OCI-LY1 (cell line): ENCODE results near the gene SYMPK.

Experiments
- H2AFZ ChIP-seq: fragments of 200-600 bp; sonication (generic), shearing (Covaris generic); 2 replicates; pipeline ENCODE4 v1.6.0; 2014; ENCODE audit warnings: antibody characterized with exemption, mild to moderate bottlenecking, low read length
- H3F3A ChIP-seq: fragments of 200-600 bp; sonication (generic), shearing (Covaris generic); 2 replicates; pipeline ENCODE4 v1.6.0; 2014; ENCODE audit warnings: mild to moderate bottlenecking, antibody characterized with exemption, low read length, moderate library complexity; ENCODE audit not compliant: insufficient read depth
- H3K27ac ChIP-seq: fragments of 200-600 bp; sonication (generic); 2 replicates; pipeline ENCODE4 v1.5.1; 2014; ENCODE audit warnings: low read length, mixed run types, mild to moderate bottlenecking, low read depth; ENCODE audit not compliant: poor library complexity, severe bottlenecking
- H3K27me3 ChIP-seq: fragments of 200-600 bp; sonication (generic); 2 replicates; pipeline ENCODE4 v1.6.0; 2014; ENCODE audit warnings: antibody characterized with exemption, mild to moderate bottlenecking, low read length, moderate library complexity; ENCODE audit not compliant: insufficient read depth
- H3K36me3 ChIP-seq: fragments of 200-600 bp; sonication (generic); 2 replicates; pipeline ENCODE4 v1.6.1; 2014; ENCODE audit warnings: mild to moderate bottlenecking, antibody characterized with exemption, low read length, moderate library complexity, mixed read lengths; ENCODE audit not compliant: insufficient read depth
- H3K4me1 ChIP-seq: fragments of 200-600 bp; sonication (generic); 2 replicates; pipeline ENCODE4 v1.5.1; 2014; ENCODE audit warnings: mild to moderate bottlenecking, low read length, moderate library complexity; ENCODE audit not compliant: insufficient read depth, severe bottlenecking
- H3K4me2 ChIP-seq: fragments of 200-600 bp; sonication (generic), shearing (Covaris generic); 2 replicates; pipeline ENCODE4 v1.6.1; 2014; ENCODE audit warnings: low read length
- H3K4me3 ChIP-seq: fragments of 200-600 bp; sonication (generic); 2 replicates; pipeline ENCODE4 v1.5.1; 2014; ENCODE audit warnings: low read length, low read depth, mild to moderate bottlenecking, mixed read lengths; ENCODE audit not compliant: poor library complexity, severe bottlenecking
- H3K79me2 ChIP-seq: fragments of 200-600 bp; shearing (Covaris generic); 2 replicates; pipeline ENCODE4 v1.6.1; 2016; ENCODE audit warnings: mixed run types, low read length, mixed read lengths; ENCODE audit not compliant: insufficient read depth
- H3K9ac ChIP-seq: fragments of 200-600 bp; sonication (generic), shearing (Covaris generic); 2 replicates; pipeline ENCODE4 v1.6.1; 2014; ENCODE audit warnings: mild to moderate bottlenecking, low read length, mixed read lengths
- H3K9me2 ChIP-seq: fragments of 200-600 bp; sonication (generic), shearing (Covaris generic); 2 replicates; pipeline ENCODE4 v1.6.1; 2014; ENCODE audit warnings: low read depth, mild to moderate bottlenecking, low read length, mixed read lengths
- H3K9me3 ChIP-seq: fragments of 200-600 bp; shearing (Covaris generic); 2 replicates; pipeline ENCODE4 v1.6.1; 2014; ENCODE audit warnings: low read length, mixed read lengths
- H4K20me1 ChIP-seq: fragments of 200-600 bp; sonication (generic), shearing (Covaris generic); 2 replicates; pipeline ENCODE4 v1.6.0; 2016; ENCODE audit warnings: mild to moderate bottlenecking, low read length; ENCODE audit not compliant: insufficient read depth
- CTCF ChIP-seq: fragments of 200-600 bp; sonication (generic), shearing (Covaris generic); IDR thresholded peaks from 2 replicates; pipeline ENCODE4 v1.5.1; 2017; ENCODE audit warnings: mild to moderate bottlenecking, antibody characterized with exemption, low read length, moderate library complexity, mixed read lengths
- EZH2 ChIP-seq: fragments of 200-600 bp; sonication (generic), shearing (Covaris generic); IDR thresholded peaks from 2 replicates; pipeline ENCODE4 v1.8.0; 2017; ENCODE audit warnings: borderline replicate concordance, mixed run types, mild to moderate bottlenecking, antibody characterized with exemption, low read length, moderate library complexity, mixed read lengths

Gene SYMPK

GRCh38 chr19:45852145-45852750 is 10.7 kb downstream of the SYMPK start:
- Histone ChIP-seq H3K4me2 (no peak overlapping the region), H3K36me3 (peaks cover 79% of the 10 kb centered on the region), H3K9ac (no peak overlapping the region), H3K9me2 (no peaks in the 10 kb centered on the region), H3K27ac (no peak overlapping the region), H3K27me3 (no peaks in the 10 kb centered on the region), H3F3A (no peaks in the 10 kb centered on the region), H3K4me1 (no peaks in the 10 kb centered on the region), H3K4me3 (no peak overlapping the region), H3K79me2 (no peaks in the 10 kb centered on the region), H4K20me1 (no peaks in the 10 kb centered on the region), H3K9me3 (no peaks in the 10 kb centered on the region), H2AFZ (no peak overlapping the region)
- TF ChIP-seq CTCF (no peak), EZH2 (no peak)

GRCh38 chr19:45848922-45849321 is 14.0 kb downstream of the SYMPK start:
- Histone ChIP-seq H3K9ac (no peak overlapping the region), H2AFZ (no peak overlapping the region), H3K79me2 (no peaks in the 10 kb centered on the region), H3K27ac (no peak overlapping the region), H3K36me3 (peaks cover 96% of the 10 kb centered on the region), H3K9me3 (no peaks in the 10 kb centered on the region), H3K4me3 (no peak overlapping the region), H3F3A (no peaks in the 10 kb centered on the region), H3K9me2 (no peaks in the 10 kb centered on the region), H3K27me3 (no peaks in the 10 kb centered on the region), H4K20me1 (no peaks in the 10 kb centered on the region), H3K4me1 (no peaks in the 10 kb centered on the region), H3K4me2 (no peak overlapping the region)
- TF ChIP-seq CTCF (peak; percentile 37), EZH2 (no peak)

DNA sequence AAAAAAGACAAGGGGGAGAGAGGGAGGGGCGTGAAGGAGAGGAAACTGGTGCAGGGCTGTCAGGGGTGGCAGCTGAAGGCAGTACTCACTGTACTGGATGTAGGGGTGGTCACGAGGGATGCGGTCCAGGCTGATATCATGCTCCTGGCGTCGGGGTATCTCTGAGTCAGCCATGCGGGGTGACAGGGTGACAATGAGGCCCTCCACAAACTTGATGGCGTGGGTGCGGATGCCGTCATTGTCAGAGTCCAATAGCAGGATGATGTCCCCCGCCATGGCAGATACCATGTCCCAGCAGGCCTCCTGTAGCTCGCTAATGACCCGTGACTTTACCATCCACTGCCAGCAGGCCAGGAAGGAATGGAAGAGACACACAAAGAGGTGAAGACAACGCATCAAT is 15.3 kb downstream of the SYMPK start:
- no peaks in the 10 kb centered on the region for H3K79me2 ChIP-seq
- H3K9ac ChIP-seq, result no peak overlapping the region
- H3K36me3 ChIP-seq, result peaks cover 95% of the 10 kb centered on the region
- no peak overlapping the region for H3K27ac ChIP-seq
- TF ChIP-seq EZH2 (no peak), CTCF (no peak)
- no peaks in the 10 kb centered on the region for H3K9me3 ChIP-seq
- H4K20me1 ChIP-seq, result no peaks in the 10 kb centered on the region
- no peak overlapping the region for H3K4me3 ChIP-seq
- no peaks in the 10 kb centered on the region for H3K4me1 ChIP-seq
- no peak overlapping the region for H2AFZ ChIP-seq
- H3F3A ChIP-seq, result no peaks in the 10 kb centered on the region
- H3K27me3 ChIP-seq, result no peaks in the 10 kb centered on the region
- no peaks in the 10 kb centered on the region for H3K9me2 ChIP-seq
- no peak overlapping the region for H3K4me2 ChIP-seq
